ENCODE data around the gene FURIN.

Gene FURIN

GRCh38 chr15:90829942-90830440 lies 38.4 kb upstream of the FURIN start:
- no peaks in the 10 kb centered on the region for H3K4me1 ChIP-seq (ENCODE audit: low read length)
- H3K9ac ChIP-seq (ENCODE audit: low read length): no peak overlapping the region
- no peaks in the 10 kb centered on the region for H3K79me2 ChIP-seq (ENCODE audit: low read length)
- no peaks in the 10 kb centered on the region for H3K9me2 ChIP-seq (replicated peaks; ENCODE audit: insufficient read depth, low read length)
- H2AFZ ChIP-seq (ENCODE audit: low read length): no peak overlapping the region
- no peaks in the 10 kb centered on the region for H3K27me3 ChIP-seq (replicated peaks; ENCODE audit: insufficient read depth, low read length)
- no peak overlapping the region for H3K4me2 ChIP-seq (ENCODE audit: low read depth, low read length)
- no peaks in the 10 kb centered on the region for H3F3A ChIP-seq (ENCODE audit: insufficient read depth, low read length)
- TF ChIP-seq EZH2phosphoT487 (IDR thresholded peaks at IDR 0.05; ENCODE audit: low read length) (no peak), EZH2 (optimal IDR thresholded peaks at IDR 0.05; ENCODE audit: low read depth, low read length) (no peak), CTCF (IDR thresholded peaks at IDR 0.05; ENCODE audit: low read length) (no peak)
- H4K20me1 ChIP-seq (ENCODE audit: insufficient read depth, low read length): no peaks in the 10 kb centered on the region
- H3K27ac ChIP-seq (ENCODE audit: low read length): no peak overlapping the region
- DNase-seq: no peak
- H3K4me3 ChIP-seq (ENCODE audit: low read length): no peak overlapping the region
- H3K36me3 ChIP-seq (replicated peaks; ENCODE audit: insufficient read depth, low read length): no peaks in the 10 kb centered on the region
- H3K9me3 ChIP-seq (replicated peaks; ENCODE audit: insufficient read depth, low read length): no peaks in the 10 kb centered on the region

GRCh38 chr15:90834626-90835025 lies 33.8 kb upstream of the FURIN start:
- no peak for DNase-seq
- Histone ChIP-seq H3F3A (ENCODE audit: insufficient read depth, low read length) (no peaks in the 10 kb centered on the region), H3K27ac (ENCODE audit: low read length) (no peak overlapping the region), H3K27me3 (replicated peaks; ENCODE audit: insufficient read depth, low read length) (no peaks in the 10 kb centered on the region), H3K9me3 (replicated peaks; ENCODE audit: insufficient read depth, low read length) (no peaks in the 10 kb centered on the region), H3K79me2 (ENCODE audit: low read length) (no peaks in the 10 kb centered on the region), H2AFZ (ENCODE audit: low read length) (no peak overlapping the region), H4K20me1 (ENCODE audit: insufficient read depth, low read length) (no peaks in the 10 kb centered on the region), H3K9me2 (replicated peaks; ENCODE audit: insufficient read depth, low read length) (no peaks in the 10 kb centered on the region), H3K4me2 (ENCODE audit: low read depth, low read length) (no peak overlapping the region), H3K36me3 (replicated peaks; ENCODE audit: insufficient read depth, low read length) (no peaks in the 10 kb centered on the region), H3K4me1 (ENCODE audit: low read length) (0 out of 2 replicates have a peak, but pooled peaks cover 3% of the 10 kb centered on the region), H3K9ac (ENCODE audit: low read length) (no peak overlapping the region), H3K4me3 (ENCODE audit: low read length) (no peak overlapping the region)
- TF ChIP-seq EZH2 (optimal IDR thresholded peaks at IDR 0.05; ENCODE audit: low read depth, low read length): no peak
- no peak for TF ChIP-seq CTCF (IDR thresholded peaks at IDR 0.05; ENCODE audit: low read length)
- no peak for TF ChIP-seq EZH2phosphoT487 (IDR thresholded peaks at IDR 0.05; ENCODE audit: low read length)

GRCh38 chr15:90836296-90836871 lies 32.0 kb upstream of the FURIN start:
- Histone ChIP-seq H2AFZ (ENCODE audit: low read length) (no peak overlapping the region), H3K9ac (ENCODE audit: low read length) (no peak overlapping the region), H3K27ac (ENCODE audit: low read length) (no peak overlapping the region), H3K4me1 (ENCODE audit: low read length) (0 out of 2 replicates have a peak, but pooled peaks cover 6% of the 10 kb centered on the region), H3K27me3 (replicated peaks; ENCODE audit: insufficient read depth, low read length) (no peaks in the 10 kb centered on the region), H3K4me3 (ENCODE audit: low read length) (no peak overlapping the region), H3K4me2 (ENCODE audit: low read depth, low read length) (no peak overlapping the region), H3K9me2 (replicated peaks; ENCODE audit: insufficient read depth, low read length) (no peaks in the 10 kb centered on the region), H3K79me2 (ENCODE audit: low read length) (no peaks in the 10 kb centered on the region), H4K20me1 (ENCODE audit: insufficient read depth, low read length) (no peaks in the 10 kb centered on the region), H3F3A (ENCODE audit: insufficient read depth, low read length) (no peaks in the 10 kb centered on the region), H3K36me3 (replicated peaks; ENCODE audit: insufficient read depth, low read length) (no peaks in the 10 kb centered on the region), H3K9me3 (replicated peaks; ENCODE audit: insufficient read depth, low read length) (no peaks in the 10 kb centered on the region)
- TF ChIP-seq EZH2 (optimal IDR thresholded peaks at IDR 0.05; ENCODE audit: low read depth, low read length) (no peak), CTCF (IDR thresholded peaks at IDR 0.05; ENCODE audit: low read length) (no peak), EZH2phosphoT487 (IDR thresholded peaks at IDR 0.05; ENCODE audit: low read length) (no peak)
- DNase-seq: no peak

Data from MM.1S (cell line).